Skeletal muscle cell (primary cell): ENCODE data around the gene ADGRD1.

ENCODE experiments used
- DNase-seq: peaks from one replicate; pipeline ENCODE4 v3.0.0-alpha.2; 2010; ENCODE audit warnings: low read depth
- H3K4me3 ChIP-seq: 2 replicates; pipeline ENCODE4 v1.5.1; 2011; ENCODE audit warnings: low read depth, mild to moderate bottlenecking, control low read depth, low read length, moderate library complexity

ADGRD1 gene

GRCh38 chr12:131076296-131076695, 122.6 kb downstream of the ADGRD1 start:
- DNase-seq, result no peak
- H3K4me3 ChIP-seq, result no peak overlapping the region

DNA sequence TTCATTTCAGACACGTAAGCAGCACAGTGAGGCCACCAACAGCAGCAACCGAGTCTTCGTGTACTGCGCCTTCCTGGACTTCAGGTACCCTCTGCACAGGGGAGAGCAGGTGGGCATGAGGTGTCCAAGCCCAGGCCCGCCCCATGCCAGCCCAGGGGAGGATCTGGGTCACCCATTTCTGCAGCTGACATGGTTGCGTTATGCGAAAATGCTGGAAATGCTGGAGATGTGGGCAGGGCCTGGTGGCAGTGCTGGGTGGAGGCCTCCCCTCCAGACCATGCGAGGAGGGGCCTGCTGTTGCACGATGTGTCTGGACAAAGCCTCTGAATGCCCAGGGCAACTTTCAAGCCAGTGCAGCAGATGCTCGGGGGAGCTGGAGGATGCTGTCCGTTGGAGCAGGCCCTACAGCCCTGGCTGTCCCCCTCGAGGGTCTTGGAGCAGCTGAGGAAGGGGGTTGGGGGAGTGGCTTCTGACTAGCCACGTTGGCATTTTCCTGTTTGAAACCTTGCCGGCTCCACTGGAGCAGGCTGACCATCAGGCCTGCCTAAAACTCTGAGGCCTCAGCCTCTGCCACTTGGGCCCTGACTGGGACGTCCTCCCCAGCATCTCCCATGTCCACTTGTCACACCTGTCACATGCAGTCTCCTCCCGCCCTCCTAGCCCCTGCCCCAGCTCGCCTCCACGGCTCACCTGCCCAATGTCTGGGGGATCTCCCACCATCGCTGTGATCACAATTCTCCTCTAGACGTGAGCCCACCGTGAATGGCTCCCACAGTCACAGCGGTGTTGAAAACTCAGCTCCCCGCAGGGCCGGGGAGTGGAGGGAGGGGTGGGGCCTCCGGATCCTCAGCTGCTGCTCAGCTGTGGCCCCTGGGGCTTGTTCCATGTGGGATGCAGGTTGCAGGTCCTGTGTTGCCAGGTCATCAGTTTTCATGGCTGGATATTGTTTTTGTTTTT, 123.4 kb downstream of the ADGRD1 start:
- DNase-seq, result no peak
- no peak overlapping the region for H3K4me3 ChIP-seq

- DNase-seq, result no peak
- H3K4me3 ChIP-seq, result no peak overlapping the region
Observed at GRCh38 chr12:131077931-131078391, 124.3 kb downstream of the ADGRD1 start.

- no peak overlapping the region for H3K4me3 ChIP-seq
- DNase-seq, result no peak
Observed at GRCh38 chr12:131082290-131083194, 128.8 kb downstream of the ADGRD1 start.

GRCh38 chr12:131084341-131085011, 130.8 kb downstream of the ADGRD1 start:
- no peak overlapping the region for H3K4me3 ChIP-seq
- no peak for DNase-seq

GRCh38 chr12:131085125-131085815, 131.6 kb downstream of the ADGRD1 start:
- no peak for DNase-seq

GRCh38 chr12:131085816-131086591, 132.3 kb downstream of the ADGRD1 start:
- DNase-seq, result no peak
- H3K4me3 ChIP-seq, result no peak overlapping the region

More at GRCh38 chr12:131085125-131085815, 131.6 kb downstream of the ADGRD1 start:
- no peak overlapping the region for H3K4me3 ChIP-seq

- no peak overlapping the region for H3K4me3 ChIP-seq
- no peak for DNase-seq
Observed at GRCh38 chr12:131087302-131087818, 133.7 kb downstream of the ADGRD1 start.

- H3K4me3 ChIP-seq, result no peak overlapping the region
- no peak for DNase-seq
Observed at GRCh38 chr12:131087991-131088700, 134.4 kb downstream of the ADGRD1 start.

- no peak for DNase-seq
- H3K4me3 ChIP-seq, result no peak overlapping the region
Observed at GRCh38 chr12:131088701-131089530, 135.2 kb downstream of the ADGRD1 start.

DNA sequence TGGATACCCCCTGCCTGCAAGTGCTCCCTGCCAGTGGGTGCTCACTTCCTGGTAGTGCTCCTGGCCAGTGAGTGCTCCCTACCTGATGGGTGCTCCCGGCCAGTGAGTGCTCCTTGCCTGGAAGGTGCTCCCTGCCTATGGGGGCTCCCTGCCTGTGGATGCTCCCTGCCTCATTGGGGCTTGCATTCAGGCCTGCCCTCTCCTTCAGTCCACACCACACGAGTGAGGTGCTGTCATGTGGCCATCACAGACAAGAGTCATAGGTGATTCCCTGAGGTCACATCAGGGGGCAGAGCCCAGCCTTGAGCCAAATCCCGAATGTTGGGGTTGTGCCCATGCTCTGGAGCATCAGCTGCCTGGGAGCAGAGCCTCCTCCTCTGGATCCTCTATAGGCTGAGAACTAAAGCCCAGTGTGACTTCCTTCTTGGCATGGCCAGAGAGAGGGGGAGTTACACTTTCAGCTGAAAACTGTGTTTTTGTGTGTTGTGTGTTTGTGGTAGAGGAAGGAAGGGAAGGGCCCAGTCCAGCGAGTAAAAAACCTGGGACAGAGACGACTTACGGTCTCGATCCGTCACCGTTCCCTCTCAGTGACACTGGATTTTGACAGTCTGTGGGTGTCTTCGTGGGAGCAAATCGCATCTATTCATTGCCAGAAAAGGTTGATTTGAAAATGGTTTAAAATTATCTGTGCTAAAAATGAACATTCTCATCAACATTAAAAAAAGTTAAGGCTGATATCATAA, 136.0 kb downstream of the ADGRD1 start:
- no peak for DNase-seq
- H3K4me3 ChIP-seq, result no peak overlapping the region

DNA sequence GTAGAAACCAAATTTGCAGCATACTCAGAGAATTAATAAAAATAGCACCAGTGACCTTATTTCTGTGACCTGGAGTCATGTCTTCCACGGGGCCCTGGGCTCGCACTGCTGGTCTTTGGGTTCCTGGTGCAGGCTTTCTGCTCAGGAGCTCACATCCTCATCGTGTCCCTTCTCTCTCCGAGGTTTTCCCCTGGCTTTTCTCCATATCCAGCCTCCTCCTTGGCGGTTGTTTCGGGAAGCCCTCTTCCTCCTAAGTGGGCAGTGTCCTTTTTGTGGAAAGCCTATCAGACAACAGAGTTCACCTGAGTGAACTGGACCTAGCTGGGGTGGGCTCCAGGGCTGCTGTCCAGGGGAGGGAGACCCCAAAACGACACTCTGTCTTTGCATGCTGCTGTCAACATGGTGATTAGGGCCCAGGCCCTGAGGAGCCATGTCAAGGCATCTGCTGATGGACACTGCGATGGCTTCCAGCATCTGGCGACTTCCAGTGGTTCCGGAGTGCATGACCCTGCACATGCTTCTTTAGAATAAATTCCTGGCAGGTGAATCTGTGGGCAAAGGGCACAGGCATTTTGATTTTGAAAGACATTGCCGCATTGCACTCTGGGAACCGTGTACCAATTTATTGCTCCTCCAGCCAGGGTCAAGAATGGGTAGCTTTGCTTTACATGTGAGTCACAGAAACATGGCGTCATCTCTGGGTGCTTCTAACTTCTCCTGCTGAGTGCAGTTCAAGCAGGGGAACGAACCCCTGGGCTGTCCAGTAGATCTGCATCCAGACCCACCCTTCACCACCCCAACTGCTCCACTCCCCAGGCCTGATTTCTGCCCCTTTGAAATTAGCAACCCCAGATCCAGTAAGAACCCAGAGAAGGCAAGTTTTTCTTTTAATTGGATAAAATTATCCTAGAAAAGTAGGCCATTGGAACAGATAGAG, 136.8 kb downstream of the ADGRD1 start:
- H3K4me3 ChIP-seq, result no peak overlapping the region
- no peak for DNase-seq

- no peak overlapping the region for H3K4me3 ChIP-seq
- no peak for DNase-seq
Observed at GRCh38 chr12:131091413-131091975, 137.8 kb downstream of the ADGRD1 start.

DNA sequence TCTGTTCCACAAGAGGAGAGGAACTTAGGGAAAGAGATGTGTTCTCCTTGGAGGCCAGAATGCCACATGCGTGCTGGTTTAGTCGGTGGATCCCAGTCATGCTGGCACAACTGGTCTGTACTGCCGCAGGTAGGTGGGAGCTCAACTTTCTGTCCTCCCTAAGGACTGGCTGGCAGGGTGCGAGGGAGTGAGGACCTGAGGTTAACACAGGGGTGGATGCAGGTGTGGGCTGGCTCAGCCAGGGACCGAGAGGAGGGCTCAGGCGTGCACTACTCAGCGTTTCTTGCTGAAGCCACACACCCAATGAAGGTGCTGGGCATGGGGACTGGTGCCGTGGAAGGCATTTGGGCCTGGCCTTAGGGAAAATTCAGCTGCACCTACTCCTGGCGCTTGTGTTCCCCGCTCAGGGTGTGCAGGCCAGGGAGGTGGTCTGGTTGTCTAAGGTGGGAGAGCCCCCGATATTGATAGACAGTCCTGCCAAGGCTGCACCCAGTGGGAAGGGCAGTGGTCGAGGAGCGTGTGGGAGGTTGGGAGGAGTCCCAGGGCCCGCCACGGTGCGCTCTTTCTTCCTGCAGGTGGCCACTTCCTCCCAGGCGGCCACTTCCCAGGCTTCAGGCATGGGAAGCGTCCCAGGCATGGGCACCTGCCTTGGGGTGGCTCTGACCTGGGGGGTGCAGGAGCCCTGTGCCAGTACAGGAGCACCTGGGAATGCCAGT, 138.4 kb downstream of the ADGRD1 start:
- no peak for DNase-seq
- no peak overlapping the region for H3K4me3 ChIP-seq
